ENCODE data around the gene RALGPS2.

GRCh38 chr1:178679237-178679636 is 45.8 kb upstream of the RALGPS2 start:
- TF ChIP-seq ZZZ3 (IDR thresholded peaks at IDR 0.05) (no peak), ZNF133 (CRISPR knock-in tag; IDR thresholded peaks at IDR 0.05) (no peak), ESRRB (CRISPR knock-in tag; IDR thresholded peaks at IDR 0.05; ENCODE audit: borderline replicate concordance) (no peak), CTCF (IDR thresholded peaks at IDR 0.05 in 2 of 3, conservative IDR thresholded peaks at IDR 0.05 in 1 of 3; ENCODE audit: insufficient read depth in 2 of 3, low read depth in 1 of 3, low read length in 3 of 3) (no peak), CBX5 (IDR thresholded peaks at IDR 0.05; ENCODE audit: borderline replicate concordance, low read depth) (no peak)
